ENCODE data around the gene NFATC3. TPM values are rescaled to one million over a fixed set of nuclear protein-coding genes. Genes with fewer than 3 reads are reported as not detected.

Gene NFATC3
- total RNA-seq, 1 donor from 2014 or later = 22.6 TPM

- no peak for DNase-seq (ENCODE audit: low spot score)
Observed at GRCh38 chr16:68183046-68183445, 97.9 kb downstream of the NFATC3 start.

GRCh38 chr16:68186877-68187276, 101.7 kb downstream of the NFATC3 start:
- no peak for DNase-seq (ENCODE audit: low spot score)

GRCh38 chr16:68187505-68187904, 102.3 kb downstream of the NFATC3 start:
- DNase-seq (ENCODE audit: low spot score) = no peak

- DNase-seq (ENCODE audit: low spot score) = no peak
Observed at GRCh38 chr16:68188170-68188569, 103.0 kb downstream of the NFATC3 start.

GRCh38 chr16:68190081-68190480, 104.9 kb downstream of the NFATC3 start:
- no peak for DNase-seq (ENCODE audit: low spot score)

- no peak for DNase-seq (ENCODE audit: low spot score)
Observed at GRCh38 chr16:68190736-68191510, 105.8 kb downstream of the NFATC3 start.

- no peak for DNase-seq (ENCODE audit: low spot score)
Observed at GRCh38 chr16:68194251-68194650, 109.1 kb downstream of the NFATC3 start.

- DNase-seq (ENCODE audit: low spot score) = peak; percentile 10
Observed at GRCh38 chr16:68197250-68197649, 112.1 kb downstream of the NFATC3 start.

- no peak for DNase-seq (ENCODE audit: low spot score)
Observed at GRCh38 chr16:68200088-68200783, 115.1 kb downstream of the NFATC3 start.

GRCh38 chr16:68202091-68202519, 116.9 kb downstream of the NFATC3 start:
- DNase-seq (ENCODE audit: low spot score) = peak; percentile 9

- DNase-seq (ENCODE audit: low spot score) = no peak
Observed at GRCh38 chr16:68206245-68206644, 121.1 kb downstream of the NFATC3 start.

- DNase-seq (ENCODE audit: low spot score) = no peak
Observed at GRCh38 chr16:68214726-68215125, 129.6 kb downstream of the NFATC3 start.

GRCh38 chr16:68215302-68215701, 130.1 kb downstream of the NFATC3 start:
- DNase-seq (ENCODE audit: low spot score) = no peak

- no peak for DNase-seq (ENCODE audit: low spot score)
Observed at GRCh38 chr16:68216240-68216639, 131.1 kb downstream of the NFATC3 start.

- DNase-seq (ENCODE audit: low spot score) = no peak
Observed at GRCh38 chr16:68217506-68217905, 132.3 kb downstream of the NFATC3 start.

GRCh38 chr16:68219725-68220351, 134.7 kb downstream of the NFATC3 start:
- no peak for DNase-seq (ENCODE audit: low spot score)

GRCh38 chr16:68223072-68223471, 137.9 kb downstream of the NFATC3 start:
- no peak for DNase-seq (ENCODE audit: low spot score)

GRCh38 chr16:68226116-68226515, 140.9 kb downstream of the NFATC3 start:
- DNase-seq (ENCODE audit: low spot score) = no peak

- DNase-seq (ENCODE audit: low spot score) = peak; percentile 29
Observed at GRCh38 chr16:68227183-68227793, 142.1 kb downstream of the NFATC3 start.

- no peak for DNase-seq (ENCODE audit: low spot score)
Observed at GRCh38 chr16:68227850-68228553, 142.8 kb downstream of the NFATC3 start.

- DNase-seq (ENCODE audit: low spot score) = no peak
Observed at GRCh38 chr16:68228652-68229051, 143.5 kb downstream of the NFATC3 start.
